ENCODE measurements around the gene COQ8B.

COQ8B gene

GRCh38 chr19:40690050-40690692 is 26.5 kb downstream of the COQ8B start, which contains the start of gene NUMBL:
NUMBL (minus strand) TSS chr19:40690651; CDS start chr19:40690483, 168 bp downstream.
- DNase-seq = no peak

- peak; percentile 20 for DNase-seq
Observed at GRCh38 chr19:40689339-40690049, 27.2 kb downstream of the COQ8B start.

- no peak for DNase-seq
Observed at GRCh38 chr19:40688987-40689338, 27.7 kb downstream of the COQ8B start.

- no peak for DNase-seq
Observed at GRCh38 chr19:40688309-40688708, 28.4 kb downstream of the COQ8B start.

GRCh38 chr19:40687525-40688016 is 29.1 kb downstream of the COQ8B start:
- DNase-seq = peak; percentile 57

GRCh38 chr19:40686882-40687524 is 29.7 kb downstream of the COQ8B start:
- DNase-seq = no peak

GRCh38 chr19:40685563-40685962 is 31.1 kb downstream of the COQ8B start:
- DNase-seq = no peak

GRCh38 chr19:40685016-40685526 is 31.6 kb downstream of the COQ8B start:
- no peak for DNase-seq

GRCh38 chr19:40684280-40684679 is 32.4 kb downstream of the COQ8B start:
- DNase-seq = no peak

- DNase-seq = no peak
Observed at GRCh38 chr19:40683437-40683836, 33.2 kb downstream of the COQ8B start.

- no peak for DNase-seq
Observed at GRCh38 chr19:40682431-40682964, 34.2 kb downstream of the COQ8B start.

- no peak for DNase-seq
Observed at GRCh38 chr19:40681039-40681438, 35.6 kb downstream of the COQ8B start.

- DNase-seq = no peak
Observed at GRCh38 chr19:40677156-40677555, 39.5 kb downstream of the COQ8B start.

- DNase-seq = no peak
Observed at GRCh38 chr19:40674291-40674690, 42.4 kb downstream of the COQ8B start.

GRCh38 chr19:40673397-40673796 is 43.3 kb downstream of the COQ8B start:
- DNase-seq = no peak

GRCh38 chr19:40672573-40673299 is 44.0 kb downstream of the COQ8B start:
- no peak for DNase-seq

- DNase-seq = no peak
Observed at GRCh38 chr19:40672038-40672437, 44.6 kb downstream of the COQ8B start.

- DNase-seq = no peak
Observed at GRCh38 chr19:40671404-40671803, 45.3 kb downstream of the COQ8B start.

- no peak for DNase-seq
Observed at GRCh38 chr19:40668991-40669614, 47.6 kb downstream of the COQ8B start.

- DNase-seq = no peak
Observed at GRCh38 chr19:40667602-40668001, 49.1 kb downstream of the COQ8B start.

GRCh38 chr19:40666803-40667438 is 49.8 kb downstream of the COQ8B start:
- no peak for DNase-seq
